B cell (primary cell): Measurements from ENCODE around the gene PITPNB. TPM values are rescaled to one million over a fixed set of nuclear protein-coding genes. Genes with fewer than 3 reads are reported as not detected.
A peak's percentile ranks its signal among the peaks of the same experiment; 100 is the strongest.

Experiments
- ATAC-seq: fragments of 200-7000 bp; cut with Tn5 transposase; one replicate; pipeline ENCODE4 v1.10.0; 2021; ENCODE audit warnings: low read depth, mild to moderate bottlenecking, moderate number of reproducible peaks, moderate library complexity
- CTCF ChIA-PET: fragments of 350-600 bp; sonication (Branson Sonifier 250); formaldehyde crosslinking; loops from one replicate; lab custom pipeline; 2021; ENCODE audit warnings: antibody characterized with exemption, inconsistent platforms; lab: Charles Lee
- POLR2A ChIA-PET: fragments of 350-600 bp; sonication (Branson Sonifier 250); formaldehyde crosslinking; loops from one replicate; lab custom pipeline; 2021; ENCODE audit warnings: antibody characterized with exemption; lab: Charles Lee
- DNase-seq: peaks from one replicate; pipeline ENCODE4 v3.0.0; 2013
- H2AFZ ChIP-seq: 2 replicates; pipeline ENCODE4 v1.6.1; 2012; ENCODE audit warnings: mild to moderate bottlenecking, low read depth, low read length; ENCODE audit not compliant: insufficient read depth, poor library complexity, severe bottlenecking
- H3K27ac ChIP-seq, 2 donors: 1 replicate in 1 of 2; 2 replicates in 1 of 2; pipeline ENCODE4 v1.5.1; 2012 to 2013; ENCODE audit warnings: low read length in 2 of 2, mild to moderate bottlenecking in 2 of 2, moderate library complexity in 1 of 2
- H3K27me3 ChIP-seq, 4 experiments: fragments of 200-600 bp in 1 of 4; sonication (generic) in 1 of 4; replicated peaks in 1 of 4; 1 replicate in 2 of 4; 2 replicates in 2 of 4; pipeline versions ENCODE4 v1.6.1 to v1.7.0; 2013 to 2016; ENCODE audit warnings: low read length in 3 of 4, mild to moderate bottlenecking in 2 of 4, mixed read lengths in 1 of 4, moderate library complexity in 1 of 4; ENCODE audit not compliant: insufficient read depth in 4 of 4, control insufficient read depth in 3 of 4; ENCODE audit errors: control extremely low read depth in 1 of 4
- H3K36me3 ChIP-seq, 2 experiments: replicated peaks in 1 of 2; 1 replicate in 1 of 2; 2 replicates in 1 of 2; pipeline versions ENCODE4 v1.6.1 to v1.7.1; 2013; ENCODE audit warnings: low read length in 1 of 2; ENCODE audit not compliant: insufficient read depth in 2 of 2, control insufficient read depth in 1 of 2; ENCODE audit errors: control extremely low read depth in 1 of 2, extremely low read depth in 1 of 2
- H3K4me1 ChIP-seq, 2 donors: fragments of 200-600 bp in 1 of 2; sonication (generic) in 1 of 2; 1 replicate in 1 of 2; 2 replicates in 1 of 2; pipeline versions ENCODE4 v1.5.1 to v1.6.1; 2013 to 2017; ENCODE audit warnings: low read length in 2 of 2; ENCODE audit not compliant: control insufficient read depth in 2 of 2, insufficient read depth in 2 of 2
- H3K4me2 ChIP-seq: replicated peaks from 2 replicates; pipeline ENCODE3; 2012; ENCODE audit warnings: mild to moderate bottlenecking, low read depth, low read length; ENCODE audit not compliant: poor library complexity, severe bottlenecking
- H3K4me3 ChIP-seq, 5 experiments: fragments of 200-600 bp in 1 of 5; sonication (generic) in 1 of 5; 1 replicate in 3 of 5; 2 replicates in 2 of 5; pipeline versions ENCODE4 v1.5.1 to v1.7.0; 2011 to 2016; ENCODE audit warnings: low read length in 4 of 5, mild to moderate bottlenecking in 4 of 5, low read depth in 2 of 5, control low read depth in 1 of 5, moderate library complexity in 1 of 5; ENCODE audit not compliant: insufficient read depth in 1 of 5; ENCODE audit errors: control extremely low read depth in 1 of 5, extremely low read depth in 1 of 5
- H3K79me2 ChIP-seq: fragments of 200-600 bp; sonication (generic); one replicate; pipeline ENCODE4 v1.6.0; 2016; ENCODE audit warnings: low read length; ENCODE audit not compliant: control insufficient read depth, insufficient read depth
- H3K9ac ChIP-seq: fragments of 200-600 bp; sonication (generic); 2 replicates; pipeline ENCODE4 v1.6.1; 2017; ENCODE audit warnings: mild to moderate bottlenecking, low read length, moderate library complexity
- H3K9me3 ChIP-seq, 3 donors: one replicate each; pipeline versions ENCODE4 v1.6.1 to v1.7.1; 2013; ENCODE audit warnings: low read length in 2 of 3; ENCODE audit not compliant: control insufficient read depth in 2 of 3, insufficient read depth in 1 of 3; ENCODE audit errors: control extremely low read depth in 1 of 3
- H4K20me1 ChIP-seq: 2 replicates; pipeline ENCODE4 v1.6.0; 2012; ENCODE audit warnings: mild to moderate bottlenecking, low read length; ENCODE audit not compliant: insufficient read depth, control insufficient read depth, poor library complexity, severe bottlenecking
- H3K27ac Mint-ChIP-seq: one replicate; pipeline ENCODE4 v1.8.0; 2021; ENCODE audit warnings: mixed read lengths
- H3K27me3 Mint-ChIP-seq: one replicate; pipeline ENCODE4 v1.8.0; 2021; ENCODE audit warnings: mixed read lengths
- H3K4me1 Mint-ChIP-seq: one replicate; pipeline ENCODE4 v1.8.0; 2021; ENCODE audit warnings: mixed read lengths
- H3K4me3 Mint-ChIP-seq: one replicate; pipeline ENCODE4 v1.8.0; 2021; ENCODE audit warnings: mixed read lengths
- H3K9me3 Mint-ChIP-seq: one replicate; pipeline ENCODE4 v1.8.0; 2022; ENCODE audit warnings: mixed read lengths; ENCODE audit not compliant: insufficient read depth
- EZH2 ChIP-seq: IDR thresholded peaks from 2 replicates; pipeline ENCODE4 v1.6.1; 2012; ENCODE audit warnings: borderline replicate concordance, low read depth, mild to moderate bottlenecking, moderate library complexity, low read length; ENCODE audit not compliant: insufficient read depth, poor library complexity, severe bottlenecking
- WGBS: methylation state at CpG from one replicate; pipeline ENCODE4 v1.1.5; 2013; ENCODE audit warnings: missing lambda C conversion rate; ENCODE audit not compliant: insufficient coverage; 5-methylcytosine and 5-hydroxymethylcytosine counted together
- intact Hi-C: fragments of 100-400 bp; cut with micrococcal nuclease; formaldehyde crosslinking; loops from one replicate; pipeline ENCODE4 v1.10.0; 2022
- polyA plus RNA-seq: library from polyadenylated mRNA; depleted of rRNA; stranded (reverse); fragments of >200 nt; gene quantifications from 2 replicates; pipeline ENCODE4 v1.2.3, GENCODE V29; 2012
- total RNA-seq, 2 donors: library from RNA; stranded (reverse); fragments of 120-200 nt in 1 of 2; gene quantifications; 1 replicate in 1 of 2; 2 replicates in 1 of 2; pipeline versions ENCODE4 v1.2.3 to v1.2.4, GENCODE V29; 2013 to 2022
- TF ChIP-seq, protein P1 (sequence below): fragments of 200-600 bp; IDR thresholded peaks from one replicate; pipeline ENCODE4 v1.8.0; 2022; ENCODE audit warnings: antibody characterized with exemption, mild to moderate bottlenecking

PITPNB gene
- total and polyA plus RNA-seq, 2 donors (not counting 1 experiment from before 2014, with no cell fraction given), result 17.5 to 82.3 TPM

DNA sequence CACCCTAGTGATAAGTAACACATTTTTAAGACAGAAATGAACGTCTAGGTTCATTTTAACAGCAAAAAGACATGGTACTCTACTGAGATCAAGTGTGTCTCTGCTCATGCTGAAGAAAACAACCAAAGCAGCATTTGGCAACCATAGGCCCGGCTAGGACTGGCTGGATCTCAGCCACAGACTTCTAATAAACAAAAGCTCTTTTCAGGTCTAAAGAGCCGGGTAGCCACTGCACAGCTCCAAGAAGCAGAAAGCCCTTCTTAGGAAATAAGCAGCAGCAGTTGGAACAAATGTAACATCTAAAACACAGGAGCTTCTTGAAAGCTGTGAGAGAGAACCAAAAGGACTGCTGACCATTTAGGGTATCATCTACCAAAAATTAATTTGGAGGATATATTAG is 37.6 kb downstream of the PITPNB start:
- no peak for DNase-seq
- H4K20me1 ChIP-seq, result peaks cover 51% of the 10 kb centered on the region
- H3K27me3 Mint-ChIP-seq, result no peaks in the 10 kb centered on the region
- no peaks in the 10 kb centered on the region for H3K27me3 ChIP-seq
- no peaks in the 10 kb centered on the region for H3K9me3 ChIP-seq
- CTCF ChIA-PET, result interaction anchor here (0.9 to 17.4 kb wide), 8 partner anchors 10 to 138 kb away, joined by 3 to 342 read pairs (median 4); no protein-coding TSS in a partner anchor
- intact Hi-C loops, result loop anchor here (1.0 kb wide), 1 partner anchor 128 kb away; no protein-coding TSS in a partner anchor
- H3K4me2 ChIP-seq, result no peak overlapping the region
- H3K27ac ChIP-seq, result no peak overlapping the region
- no peak overlapping the region for H3K4me3 ChIP-seq
- WGBS, result 78% methylated on average over 2 of the region's 3 CpGs
- peaks cover 0 to 3% of the 10 kb centered on the region in 2 donors for H3K4me1 ChIP-seq
- H2AFZ ChIP-seq, result no peak overlapping the region
- H3K4me1 Mint-ChIP-seq, result peaks cover 7% of the 10 kb centered on the region
- H3K79me2 ChIP-seq, result peaks cover 28% of the 10 kb centered on the region
- ATAC-seq, result no peak
- POLR2A ChIA-PET, result no interaction called here
- H3K4me3 Mint-ChIP-seq, result no peak overlapping the region
- H3K36me3 ChIP-seq, result peaks cover 0 to 25% of the 10 kb centered on the region in 2 experiments
- no peak overlapping the region for H3K9ac ChIP-seq
- H3K9me3 Mint-ChIP-seq, result no peaks in the 10 kb centered on the region
- TF ChIP-seq, protein P1, sequence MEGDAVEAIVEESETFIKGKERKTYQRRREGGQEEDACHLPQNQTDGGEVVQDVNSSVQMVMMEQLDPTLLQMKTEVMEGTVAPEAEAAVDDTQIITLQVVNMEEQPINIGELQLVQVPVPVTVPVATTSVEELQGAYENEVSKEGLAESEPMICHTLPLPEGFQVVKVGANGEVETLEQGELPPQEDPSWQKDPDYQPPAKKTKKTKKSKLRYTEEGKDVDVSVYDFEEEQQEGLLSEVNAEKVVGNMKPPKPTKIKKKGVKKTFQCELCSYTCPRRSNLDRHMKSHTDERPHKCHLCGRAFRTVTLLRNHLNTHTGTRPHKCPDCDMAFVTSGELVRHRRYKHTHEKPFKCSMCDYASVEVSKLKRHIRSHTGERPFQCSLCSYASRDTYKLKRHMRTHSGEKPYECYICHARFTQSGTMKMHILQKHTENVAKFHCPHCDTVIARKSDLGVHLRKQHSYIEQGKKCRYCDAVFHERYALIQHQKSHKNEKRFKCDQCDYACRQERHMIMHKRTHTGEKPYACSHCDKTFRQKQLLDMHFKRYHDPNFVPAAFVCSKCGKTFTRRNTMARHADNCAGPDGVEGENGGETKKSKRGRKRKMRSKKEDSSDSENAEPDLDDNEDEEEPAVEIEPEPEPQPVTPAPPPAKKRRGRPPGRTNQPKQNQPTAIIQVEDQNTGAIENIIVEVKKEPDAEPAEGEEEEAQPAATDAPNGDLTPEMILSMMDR, result no peak
- no peak for TF ChIP-seq EZH2
- no peak overlapping the region for H3K27ac Mint-ChIP-seq

DNA sequence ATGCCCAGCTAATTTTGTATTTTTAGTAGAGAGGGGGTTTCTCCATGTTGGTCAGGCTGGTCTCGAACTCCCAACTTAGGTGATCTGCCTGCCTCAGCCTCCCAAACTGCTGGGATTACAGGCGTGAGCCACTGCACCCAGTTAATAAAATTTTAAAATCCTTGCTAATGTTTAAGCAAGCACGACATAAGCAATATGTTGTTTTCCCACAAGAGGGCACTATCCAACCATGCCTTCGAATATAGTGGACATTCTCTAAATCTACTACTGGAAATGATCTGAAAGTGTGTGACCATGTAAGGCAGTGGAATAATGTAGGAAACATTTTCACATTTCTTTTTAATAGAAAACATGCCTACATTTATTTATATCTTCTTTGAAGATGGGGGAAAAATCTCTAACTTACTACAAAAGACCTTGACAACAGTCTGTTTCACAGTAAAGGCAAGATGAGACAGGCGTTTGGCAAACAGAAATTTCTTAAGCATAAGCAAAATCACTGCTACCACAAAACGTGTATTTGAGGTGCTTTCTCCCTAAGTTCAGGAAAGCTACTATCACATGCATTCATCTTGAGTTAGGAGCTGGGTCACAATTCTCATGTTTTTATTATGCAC is 38.2 kb downstream of the PITPNB start:
- H3K9ac ChIP-seq, result no peak overlapping the region
- ATAC-seq (peak; percentile 45), DNase-seq (peak; percentile 60)
- 80% methylated on average over 2 of the region's 6 CpGs for WGBS
- intact Hi-C loops, result loop anchor here (1.0 kb wide), 1 partner anchor 128 kb away; no protein-coding TSS in a partner anchor
- ChIA-PET POLR2A (no interaction called here), CTCF (interaction anchor here (0.8 to 17.4 kb wide), 9 partner anchors 8 to 139 kb away, joined by 3 to 342 read pairs (median 4); no protein-coding TSS in a partner anchor)
- H3K9me3 ChIP-seq, result no peaks in the 10 kb centered on the region
- peaks cover 0 to 3% of the 10 kb centered on the region in 2 donors for H3K4me1 ChIP-seq
- no peak for TF ChIP-seq EZH2
- TF ChIP-seq, protein P1, result peak; percentile 79
- no peak overlapping the region for H3K4me3 ChIP-seq
- no peaks in the 10 kb centered on the region for H3K27me3 Mint-ChIP-seq
- H3K27me3 ChIP-seq, result no peaks in the 10 kb centered on the region
- peaks cover 22% of the 10 kb centered on the region for H3K79me2 ChIP-seq
- H2AFZ ChIP-seq, result no peak overlapping the region
- peaks cover 7% of the 10 kb centered on the region for H3K4me1 Mint-ChIP-seq
- peaks cover 0 to 22% of the 10 kb centered on the region in 2 experiments for H3K36me3 ChIP-seq
- H3K27ac ChIP-seq, result no peak overlapping the region
- H3K9me3 Mint-ChIP-seq, result no peaks in the 10 kb centered on the region
- H3K4me2 ChIP-seq, result no peak overlapping the region
- peaks cover 45% of the 10 kb centered on the region for H4K20me1 ChIP-seq
- H3K4me3 Mint-ChIP-seq, result no peak overlapping the region
- no peak overlapping the region for H3K27ac Mint-ChIP-seq
